Gastrocnemius medialis (tissue), 4 donors: ENCODE results near the gene EED.

ENCODE experiments used
- CTCF ChIP-seq, 5 experiments: fragments of 450-650 bp in 3 of 5; fragments of 200-600 bp in 2 of 5; sonication (generic) in 2 of 5; IDR thresholded peaks in 4 of 5; conservative IDR thresholded peaks in 1 of 5; 1 replicate in 4 of 5; 2 replicates in 1 of 5; pipeline ENCODE4 v1.5.1; 2016 to 2019; ENCODE audit warnings: antibody characterized with exemption in 5 of 5, mild to moderate bottlenecking in 3 of 5, moderate library complexity in 3 of 5
- POLR2A ChIP-seq, 2 donors: fragments of 450-650 bp; IDR thresholded peaks; one replicate each; pipeline ENCODE4 v1.6.1; 2017; ENCODE audit warnings: antibody characterized with exemption in 2 of 2, mild to moderate bottlenecking in 2 of 2, moderate library complexity in 2 of 2

- no peak for TF ChIP-seq CTCF (IDR thresholded peaks at IDR 0.05 in 4 of 5, conservative IDR thresholded peaks at IDR 0.05 in 1 of 5)
- no peak for TF ChIP-seq POLR2A (IDR thresholded peaks at IDR 0.05)
Observed at GRCh38 chr11:86246293-86246675, 1.7 kb downstream of the EED start.
